Right kidney (tissue), 1 donor: ENCODE results near the gene PKDCC.

Experiments used
- DNase-seq: peaks from one replicate; pipeline ENCODE4 v3.0.0-alpha.2; 2016

The PKDCC gene

DNA sequence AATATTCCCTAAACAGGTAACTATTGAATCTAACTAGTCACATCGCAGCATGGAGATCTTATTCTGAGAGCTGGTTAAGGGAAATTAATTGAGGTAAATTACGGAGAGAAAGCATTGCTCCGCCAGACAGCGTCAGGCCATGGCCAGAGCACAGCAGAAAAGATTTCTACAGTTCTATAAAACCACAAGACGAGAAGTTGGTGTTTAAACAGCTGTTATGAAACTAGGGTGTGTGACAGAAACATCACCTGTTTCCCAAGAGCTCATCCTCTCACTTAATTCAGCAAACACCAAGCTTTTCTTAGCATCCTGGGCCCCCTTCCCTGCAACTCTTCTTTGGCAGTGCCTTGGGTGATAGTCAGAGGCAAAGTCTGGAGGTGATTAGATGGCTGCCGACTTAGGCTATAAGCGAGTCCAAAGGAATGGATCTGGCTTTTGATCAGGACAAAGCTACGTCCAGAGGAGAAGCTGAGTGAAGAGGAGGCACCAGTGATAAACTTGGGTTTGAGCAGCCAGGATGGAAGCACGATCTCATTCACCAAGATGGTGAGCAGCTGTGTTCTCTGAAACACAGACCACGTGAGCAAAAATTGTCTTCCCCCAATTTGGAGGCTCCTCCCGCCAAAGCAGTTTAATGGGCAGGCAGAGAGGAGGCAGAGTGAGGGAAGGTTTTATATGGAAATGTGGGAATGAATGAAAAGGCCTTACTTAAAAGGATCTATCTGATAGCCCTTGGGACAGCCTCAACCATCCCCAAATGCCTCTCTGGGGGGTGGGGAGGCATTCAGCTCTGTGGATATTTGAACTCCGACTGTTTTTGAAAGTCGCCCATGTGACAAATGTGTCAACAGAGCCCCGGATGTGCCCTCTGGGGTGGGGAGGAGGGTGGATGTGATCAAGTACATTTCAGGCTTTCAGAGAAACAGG, 57.8 kb downstream of the PKDCC start:
- no peak for DNase-seq

DNA sequence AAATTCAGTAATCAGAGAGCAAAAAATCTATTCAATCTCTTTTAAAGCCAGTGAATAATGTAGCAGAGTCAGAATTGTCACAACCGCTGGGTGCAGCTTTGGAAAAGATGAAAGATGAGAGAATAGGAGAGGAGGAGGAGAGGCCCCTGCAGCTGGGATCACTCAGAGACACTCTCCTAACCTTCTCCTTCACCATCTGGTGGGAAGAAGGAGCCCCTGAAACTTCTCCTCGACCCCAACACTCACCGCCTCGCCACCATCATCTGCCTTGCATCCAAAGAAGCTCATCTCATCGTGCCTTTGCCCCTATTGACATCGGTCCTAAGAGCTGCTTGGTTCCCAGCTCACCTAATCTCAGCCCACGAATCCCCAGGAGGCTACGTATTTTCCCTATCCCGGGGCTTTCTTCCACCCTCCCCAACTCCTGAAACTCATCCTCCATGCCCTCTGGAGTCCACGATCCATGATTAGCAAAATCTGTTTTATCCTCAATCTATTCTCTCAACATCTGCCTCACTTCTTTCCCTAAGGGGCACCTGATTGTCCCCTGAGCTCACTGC, 58.5 kb downstream of the PKDCC start:
- DNase-seq = no peak

DNA sequence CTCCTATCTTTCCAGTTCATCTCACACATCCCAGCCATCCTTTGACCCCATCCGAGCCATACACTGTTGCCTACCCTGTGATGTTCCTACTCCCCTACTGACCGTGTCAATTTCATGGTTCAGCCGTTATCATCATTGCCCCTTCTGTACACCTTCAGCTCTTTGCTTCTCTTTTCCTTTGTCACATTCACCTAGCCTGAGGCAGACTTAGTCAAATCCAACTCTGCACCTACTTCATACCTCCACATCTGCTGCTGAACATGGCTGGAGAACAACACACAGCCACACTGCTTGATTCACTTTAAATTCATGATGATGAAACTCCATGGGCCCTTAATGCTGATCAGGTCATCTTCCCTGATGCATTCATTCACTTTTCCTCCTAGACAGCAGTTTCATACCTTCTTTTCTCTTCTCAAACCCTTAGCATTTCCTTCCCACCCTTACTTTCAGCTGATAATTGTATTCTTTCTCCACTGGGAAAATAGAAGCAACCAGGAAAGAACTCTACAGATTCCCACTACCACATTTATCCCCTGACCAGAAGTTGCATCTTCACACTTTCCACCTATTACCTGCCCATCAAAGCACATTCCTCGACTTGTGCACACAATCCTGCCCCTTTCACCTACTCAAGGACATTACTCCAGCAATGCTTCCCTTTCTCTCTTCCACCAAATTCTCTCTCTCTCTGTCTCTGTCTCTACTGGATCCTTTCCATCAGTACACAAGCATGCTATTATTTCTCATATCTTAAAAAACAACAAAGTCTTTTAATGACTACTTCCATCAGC, 59.6 kb downstream of the PKDCC start:
- DNase-seq = no peak
